Activated naive CD8-positive, alpha-beta T cell treated with anti-CD3 and anti-CD28 coated beads, Interleukin-2, amount 50 U/mL, for 24 hours (primary cell): Measurements from ENCODE around the gene PIP4K2A.
A peak's percentile ranks its signal among the peaks of the same experiment; 100 is the strongest.
"Not testable (repeated sequence)": the region's sequence is repeated elsewhere in the genome, so short reads cannot be mapped to it uniquely, and the experiment has no call there.

Experiments
- ATAC-seq: fragments of 150-1000 bp; cut with Tn5 transposase; one replicate; pipeline ENCODE4 v1.10.0; 2021
- DNase-seq: peaks from one replicate; pipeline ENCODE4 v3.0.0; 2021
- H3K27ac Mint-ChIP-seq: one replicate; pipeline ENCODE4 v1.8.0; 2021; ENCODE audit warnings: mild to moderate bottlenecking, mixed read lengths
- H3K27me3 Mint-ChIP-seq: one replicate; pipeline ENCODE4 v1.8.0; 2021; ENCODE audit warnings: mixed read lengths
- H3K36me3 Mint-ChIP-seq: one replicate; pipeline ENCODE4 v1.8.0; 2021; ENCODE audit warnings: low read depth, mixed read lengths
- H3K4me1 Mint-ChIP-seq: one replicate; pipeline ENCODE4 v1.8.0; 2021; ENCODE audit warnings: mixed read lengths
- H3K4me3 Mint-ChIP-seq: one replicate; pipeline ENCODE4 v1.8.0; 2021; ENCODE audit warnings: mild to moderate bottlenecking, moderate library complexity, mixed read lengths
- H3K9me3 Mint-ChIP-seq: one replicate; pipeline ENCODE4 v1.8.0; 2021; ENCODE audit warnings: mixed read lengths

The PIP4K2A gene

GRCh38 chr10:22714479-22715289 lies at the start of gene PIP4K2A:
PIP4K2A (minus strand) TSS chr10:22714578; CDS start chr10:22714326, 252 bp downstream.
- H3K36me3 Mint-ChIP-seq: peaks cover 3% of the 10 kb centered on the region
- peaks cover 36% of the 10 kb centered on the region for H3K4me1 Mint-ChIP-seq
- peak within 1 kb of the TSS; percentile 88 for H3K4me3 Mint-ChIP-seq
- DNase-seq (peak; percentile 80), ATAC-seq (peak; percentile 87)
- no peaks in the 10 kb centered on the region for H3K27me3 Mint-ChIP-seq
- no peaks in the 10 kb centered on the region for H3K9me3 Mint-ChIP-seq
- H3K27ac Mint-ChIP-seq: peak within 1 kb of the TSS; percentile 90

GRCh38 chr10:22761569-22762220 lies 47.3 kb upstream of the PIP4K2A start:
- Mint-ChIP-seq H3K27me3 (no peaks in the 10 kb centered on the region), H3K9me3 (no peaks in the 10 kb centered on the region), H3K4me3 (no peak overlapping the region), H3K27ac (no peak overlapping the region), H3K36me3 (no peaks in the 10 kb centered on the region), H3K4me1 (peaks cover 3% of the 10 kb centered on the region)
- ATAC-seq (no peak), DNase-seq (no peak)

- Mint-ChIP-seq H3K4me1 (no peaks in the 10 kb centered on the region), H3K4me3 (no peak overlapping the region), H3K27me3 (no peaks in the 10 kb centered on the region), H3K36me3 (no peaks in the 10 kb centered on the region), H3K9me3 (no peaks in the 10 kb centered on the region), H3K27ac (no peak overlapping the region)
- DNase-seq: no peak
- ATAC-seq: no peak
These were observed 45.6 kb upstream of the PIP4K2A start for GRCh38 chr10:22760025-22760424.

- H3K9me3 Mint-ChIP-seq: no peaks in the 10 kb centered on the region
- no peaks in the 10 kb centered on the region for H3K4me1 Mint-ChIP-seq
- DNase-seq (no peak), ATAC-seq (no peak)
- no peak overlapping the region for H3K27ac Mint-ChIP-seq
- no peak overlapping the region for H3K4me3 Mint-ChIP-seq
- no peaks in the 10 kb centered on the region for H3K36me3 Mint-ChIP-seq
- H3K27me3 Mint-ChIP-seq: no peaks in the 10 kb centered on the region
These were observed 44.5 kb upstream of the PIP4K2A start for GRCh38 chr10:22758867-22759266.

GRCh38 chr10:22754296-22754695 lies 39.9 kb upstream of the PIP4K2A start:
- Mint-ChIP-seq H3K9me3 (no peaks in the 10 kb centered on the region), H3K36me3 (no peaks in the 10 kb centered on the region), H3K27me3 (no peaks in the 10 kb centered on the region), H3K4me3 (no peak overlapping the region), H3K27ac (no peak overlapping the region), H3K4me1 (peaks cover 7% of the 10 kb centered on the region)
- ATAC-seq (no peak), DNase-seq (no peak)

- ATAC-seq: no peak
- H3K4me3 Mint-ChIP-seq: no peak overlapping the region
These were observed 39.4 kb upstream of the PIP4K2A start for GRCh38 chr10:22753786-22754185.

GRCh38 chr10:22752272-22752889 lies 38.0 kb upstream of the PIP4K2A start:
- H3K36me3 Mint-ChIP-seq: no peaks in the 10 kb centered on the region
- H3K9me3 Mint-ChIP-seq: no peaks in the 10 kb centered on the region
- no peak overlapping the region for H3K4me3 Mint-ChIP-seq
- peaks cover 7% of the 10 kb centered on the region for H3K4me1 Mint-ChIP-seq
- H3K27me3 Mint-ChIP-seq: no peaks in the 10 kb centered on the region
- DNase-seq (no peak), ATAC-seq (no peak)
- H3K27ac Mint-ChIP-seq: no peak overlapping the region

More at GRCh38 chr10:22753786-22754185, 39.4 kb upstream of the PIP4K2A start:
- no peak for DNase-seq
- Mint-ChIP-seq H3K27me3 (no peaks in the 10 kb centered on the region), H3K4me1 (peaks cover 7% of the 10 kb centered on the region), H3K9me3 (no peaks in the 10 kb centered on the region), H3K27ac (no peak overlapping the region), H3K36me3 (no peaks in the 10 kb centered on the region)

- ATAC-seq (no peak), DNase-seq (no peak)
- H3K27ac Mint-ChIP-seq: no peak overlapping the region
- H3K36me3 Mint-ChIP-seq: no peaks in the 10 kb centered on the region
- no peaks in the 10 kb centered on the region for H3K27me3 Mint-ChIP-seq
- H3K4me1 Mint-ChIP-seq: peaks cover 7% of the 10 kb centered on the region
- H3K9me3 Mint-ChIP-seq: no peaks in the 10 kb centered on the region
- no peak overlapping the region for H3K4me3 Mint-ChIP-seq
These were observed 35.8 kb upstream of the PIP4K2A start for GRCh38 chr10:22750131-22750530.

- not testable (repeated sequence) for DNase-seq, H3K27me3 Mint-ChIP-seq, H3K36me3 Mint-ChIP-seq, H3K4me3 Mint-ChIP-seq, H3K27ac Mint-ChIP-seq, H3K4me1 Mint-ChIP-seq, H3K9me3 Mint-ChIP-seq, ATAC-seq
These were observed 30.5 kb upstream of the PIP4K2A start for GRCh38 chr10:22744858-22745257.

GRCh38 chr10:22742678-22743077 lies 28.3 kb upstream of the PIP4K2A start:
- Mint-ChIP-seq H3K27me3 (no peaks in the 10 kb centered on the region), H3K4me3 (no peak overlapping the region), H3K27ac (no peak overlapping the region), H3K9me3 (no peaks in the 10 kb centered on the region), H3K36me3 (peaks cover 1% of the 10 kb centered on the region), H3K4me1 (peaks cover 4% of the 10 kb centered on the region)
- ATAC-seq (no peak), DNase-seq (no peak)

- not testable (repeated sequence) for H3K27me3 Mint-ChIP-seq, DNase-seq, H3K9me3 Mint-ChIP-seq, H3K4me1 Mint-ChIP-seq, H3K27ac Mint-ChIP-seq, H3K36me3 Mint-ChIP-seq, H3K4me3 Mint-ChIP-seq, ATAC-seq
These were observed 27.3 kb upstream of the PIP4K2A start for GRCh38 chr10:22741631-22742030.

GRCh38 chr10:22740180-22740579 lies 25.8 kb upstream of the PIP4K2A start:
- no peak overlapping the region for H3K4me3 Mint-ChIP-seq

GRCh38 chr10:22737587-22737986 lies 23.2 kb upstream of the PIP4K2A start:
- H3K27ac Mint-ChIP-seq: no peak overlapping the region
- no peaks in the 10 kb centered on the region for H3K27me3 Mint-ChIP-seq
- H3K4me3 Mint-ChIP-seq: no peak overlapping the region
- H3K4me1 Mint-ChIP-seq: peaks cover under 1% of the 10 kb centered on the region
- no peaks in the 10 kb centered on the region for H3K36me3 Mint-ChIP-seq
- no peaks in the 10 kb centered on the region for H3K9me3 Mint-ChIP-seq
- DNase-seq (no peak), ATAC-seq (no peak)

More at GRCh38 chr10:22740180-22740579, 25.8 kb upstream of the PIP4K2A start:
- H3K4me1 Mint-ChIP-seq: peaks cover 4% of the 10 kb centered on the region
- peaks cover 1% of the 10 kb centered on the region for H3K36me3 Mint-ChIP-seq
- H3K9me3 Mint-ChIP-seq: no peaks in the 10 kb centered on the region
- H3K27me3 Mint-ChIP-seq: no peaks in the 10 kb centered on the region
- H3K27ac Mint-ChIP-seq: no peak overlapping the region
- ATAC-seq: no peak
- no peak for DNase-seq

- Mint-ChIP-seq H3K36me3 (no peaks in the 10 kb centered on the region), H3K4me1 (no peaks in the 10 kb centered on the region), H3K27ac (no peak overlapping the region), H3K4me3 (no peak overlapping the region), H3K9me3 (no peaks in the 10 kb centered on the region), H3K27me3 (no peaks in the 10 kb centered on the region)
- ATAC-seq: no peak
- DNase-seq: no peak
These were observed 21.8 kb upstream of the PIP4K2A start for GRCh38 chr10:22736134-22736533.

- DNase-seq (no peak), ATAC-seq (no peak)
- Mint-ChIP-seq H3K4me1 (no peaks in the 10 kb centered on the region), H3K27ac (no peak overlapping the region), H3K27me3 (no peaks in the 10 kb centered on the region), H3K4me3 (no peak overlapping the region), H3K9me3 (no peaks in the 10 kb centered on the region), H3K36me3 (no peaks in the 10 kb centered on the region)
These were observed 19.6 kb upstream of the PIP4K2A start for GRCh38 chr10:22733992-22734391.
